Ascending aorta (tissue), 2 donors: Measurements from ENCODE around the gene VWA8. TPM values are rescaled to one million over a fixed set of nuclear protein-coding genes. Genes with fewer than 3 reads are reported as not detected.

Source experiments
- DNase-seq, 2 donors: peaks; one replicate each; pipeline ENCODE4 v3.0.0-alpha.2; 2019; ENCODE audit warnings: low spot score in 2 of 2
- H3K27ac ChIP-seq, 2 donors: fragments of 200-600 bp; sonication (generic); one replicate each; pipeline ENCODE4 v1.5.1; 2016 to 2017; ENCODE audit warnings: mild to moderate bottlenecking in 1 of 2
- H3K27me3 ChIP-seq: fragments of 200-600 bp; sonication (generic); one replicate; pipeline ENCODE4 v1.5.1; 2017
- H3K36me3 ChIP-seq, 2 donors: fragments of 200-600 bp; sonication (generic); one replicate each; pipeline ENCODE4 v1.5.1; 2016
- H3K4me1 ChIP-seq, 2 donors: fragments of 200-600 bp; sonication (generic); one replicate each; pipeline ENCODE4 v1.5.1; 2016 to 2017; ENCODE audit warnings: mild to moderate bottlenecking in 1 of 2
- H3K4me3 ChIP-seq, 2 donors: fragments of 200-600 bp; sonication (generic); one replicate each; pipeline ENCODE4 v1.5.1; 2016 to 2017; ENCODE audit warnings: mild to moderate bottlenecking in 1 of 2
- H3K9me3 ChIP-seq, 2 donors: fragments of 200-600 bp; sonication (generic); one replicate each; pipeline ENCODE4 v1.5.1; 2016
- CTCF ChIP-seq, 3 experiments: fragments of 200-600 bp in 2 of 3; fragments of 450-650 bp in 1 of 3; sonication (generic) in 2 of 3; IDR thresholded peaks; one replicate each; pipeline ENCODE4 v1.5.1; 2016 to 2019; ENCODE audit warnings: antibody characterized with exemption in 3 of 3, mild to moderate bottlenecking in 1 of 3, moderate library complexity in 1 of 3
- intact Hi-C: fragments of 100-400 bp; cut with DNase I; formaldehyde crosslinking; loops from one replicate; pipeline ENCODE4 v1.15.1; 2023
- total RNA-seq: library from RNA; depleted of rRNA; stranded (reverse); fragments of >200 nt; gene quantifications from one replicate; pipeline ENCODE4 v1.1.0, GENCODE V29; 2016

Gene VWA8
- total RNA-seq, 1 donor from 2014 or later = 10.4 TPM

- intact Hi-C loops = no loop called here
- DNase-seq = no peak
- TF ChIP-seq CTCF (IDR thresholded peaks at IDR 0.05) = no peak
- Histone ChIP-seq H3K9me3 (no peaks in the 10 kb centered on the region), H3K36me3 (peaks cover 2 to 6% of the 10 kb centered on the region in 2 donors), H3K27me3 (no peaks in the 10 kb centered on the region), H3K4me3 (no peak overlapping the region), H3K4me1 (no peaks in the 10 kb centered on the region), H3K27ac (no peak overlapping the region)
Observed at GRCh38 chr13:41821238-41821594, 139.7 kb downstream of the VWA8 start.

- no peaks in the 10 kb centered on the region for H3K9me3 ChIP-seq
- H3K4me3 ChIP-seq = no peak overlapping the region
- no peak for DNase-seq
- intact Hi-C loops = no loop called here
- H3K27ac ChIP-seq = no peak overlapping the region
- H3K27me3 ChIP-seq = no peaks in the 10 kb centered on the region
- TF ChIP-seq CTCF (IDR thresholded peaks at IDR 0.05) = no peak
- H3K36me3 ChIP-seq = peaks cover 5 to 7% of the 10 kb centered on the region in 2 donors
- H3K4me1 ChIP-seq = no peaks in the 10 kb centered on the region
Observed at GRCh38 chr13:41820581-41821237, 140.2 kb downstream of the VWA8 start.

- no peak for DNase-seq
- Histone ChIP-seq H3K4me3 (no peak overlapping the region), H3K27me3 (no peaks in the 10 kb centered on the region), H3K9me3 (no peaks in the 10 kb centered on the region), H3K36me3 (peaks cover 5 to 15% of the 10 kb centered on the region in 2 donors), H3K27ac (no peak overlapping the region), H3K4me1 (peaks cover 0 to 5% of the 10 kb centered on the region in 2 donors)
- intact Hi-C loops = no loop called here
- TF ChIP-seq CTCF (IDR thresholded peaks at IDR 0.05) = no peak
Observed at GRCh38 chr13:41816057-41816456, 144.9 kb downstream of the VWA8 start.

- intact Hi-C loops = no loop called here
- no peak for TF ChIP-seq CTCF (IDR thresholded peaks at IDR 0.05)
- H3K4me1 ChIP-seq = peaks cover 0 to 5% of the 10 kb centered on the region in 2 donors
Observed at GRCh38 chr13:41813426-41813825, 147.5 kb downstream of the VWA8 start.

GRCh38 chr13:41812851-41813250, 148.1 kb downstream of the VWA8 start:
- intact Hi-C loops = no loop called here
- Histone ChIP-seq H3K9me3 (no peaks in the 10 kb centered on the region), H3K4me3 (no peak overlapping the region), H3K36me3 (peaks cover 5 to 20% of the 10 kb centered on the region in 2 donors), H3K27me3 (no peaks in the 10 kb centered on the region), H3K4me1 (peaks cover 0 to 5% of the 10 kb centered on the region in 2 donors), H3K27ac (no peak overlapping the region)
- no peak for DNase-seq
- TF ChIP-seq CTCF (IDR thresholded peaks at IDR 0.05) = no peak

More at GRCh38 chr13:41813426-41813825, 147.5 kb downstream of the VWA8 start:
- Histone ChIP-seq H3K27me3 (no peaks in the 10 kb centered on the region), H3K4me3 (no peak overlapping the region), H3K27ac (no peak overlapping the region), H3K9me3 (no peaks in the 10 kb centered on the region), H3K36me3 (peaks cover 5 to 19% of the 10 kb centered on the region in 2 donors)
- DNase-seq = no peak
